HG02759 (cell line): Measurements from ENCODE around the gene DOP1A.
"Not testable (repeated sequence)": the region's sequence is repeated elsewhere in the genome, so short reads cannot be mapped to it uniquely, and the experiment has no call there.

Experiments
- ATAC-seq: cut with Tn5 transposase; IDR thresholded peaks from one replicate; pipeline ENCODE4 v1.9.1; 2021; ENCODE audit warnings: mild to moderate bottlenecking, moderate library complexity; ENCODE audit not compliant: unreplicated experiment

DOP1A gene

GRCh38 chr6:83152913-83153312 is 85.4 kb downstream of the DOP1A start:
- no peak for ATAC-seq

GRCh38 chr6:83153883-83154521 is 86.5 kb downstream of the DOP1A start:
- no peak for ATAC-seq

DNA sequence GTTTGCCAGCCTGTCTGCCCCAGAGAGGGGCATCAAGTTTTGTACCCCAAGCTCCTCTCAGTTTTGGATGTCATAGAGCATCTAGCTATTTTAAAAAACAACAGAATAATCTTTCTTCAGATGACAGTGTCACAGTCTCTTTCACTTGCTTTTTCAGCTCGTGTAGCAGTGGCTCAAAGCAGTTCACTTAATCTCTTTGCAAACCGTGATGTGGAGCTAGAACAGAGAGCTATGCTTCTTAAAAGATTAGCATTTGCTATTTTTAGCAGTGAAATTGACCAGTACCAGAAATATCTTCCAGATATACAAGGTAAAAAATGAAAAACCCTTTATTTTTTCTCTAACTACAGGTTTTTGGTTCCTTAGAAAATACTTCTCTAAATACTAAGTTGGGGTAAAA is 88.3 kb downstream of the DOP1A start:
- ATAC-seq, result no peak

DNA sequence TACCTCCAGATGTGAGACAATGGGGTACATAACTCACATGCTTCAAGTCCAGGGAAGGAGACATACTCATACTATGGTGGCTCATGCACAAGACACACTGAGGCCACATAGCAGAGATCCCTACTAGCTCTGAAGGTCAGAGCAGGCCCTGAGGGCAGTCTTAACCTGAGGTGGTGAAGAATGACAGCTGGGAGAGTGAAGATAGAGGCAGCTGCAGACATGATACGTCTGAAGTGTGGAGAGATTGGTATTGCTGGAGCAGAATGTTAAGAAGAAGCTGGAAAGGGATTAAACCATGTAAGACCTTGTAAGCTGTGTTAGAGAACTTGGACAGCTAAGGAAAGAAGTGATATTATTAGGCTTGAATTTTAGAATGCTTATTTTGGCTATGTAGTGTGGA is 92.7 kb downstream of the DOP1A start:
- no peak for ATAC-seq

GRCh38 chr6:83167726-83168278 is 100.3 kb downstream of the DOP1A start:
- ATAC-seq, result no peak

- ATAC-seq, result no peak
These were observed 101.1 kb downstream of the DOP1A start for GRCh38 chr6:83168556-83168955.

- no peak for ATAC-seq
These were observed 101.6 kb downstream of the DOP1A start for GRCh38 chr6:83169106-83169505.

DNA sequence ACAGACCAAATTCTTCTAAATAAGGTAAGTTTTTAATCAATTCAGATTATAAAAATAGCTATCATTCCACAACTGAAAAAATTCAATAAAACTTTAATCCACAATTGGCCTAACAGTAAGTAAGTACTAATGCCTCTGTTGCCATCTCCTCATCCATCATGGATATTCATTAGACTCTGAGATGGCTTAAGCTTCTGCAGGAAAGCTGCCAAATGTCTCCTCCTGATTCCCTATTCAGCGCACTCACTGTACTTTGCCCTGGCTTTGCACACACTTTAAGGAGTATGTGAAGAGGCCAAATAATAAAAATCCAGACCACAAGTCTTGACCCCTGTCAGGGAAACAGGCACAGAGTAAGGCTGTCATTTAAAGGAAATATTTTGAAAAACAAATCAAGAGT is 102.0 kb downstream of the DOP1A start:
- no peak for ATAC-seq

- no peak for ATAC-seq
These were observed 108.8 kb downstream of the DOP1A start for GRCh38 chr6:83176246-83176645.

GRCh38 chr6:83180426-83180950 is 113.0 kb downstream of the DOP1A start:
- ATAC-seq, result no peak

DNA sequence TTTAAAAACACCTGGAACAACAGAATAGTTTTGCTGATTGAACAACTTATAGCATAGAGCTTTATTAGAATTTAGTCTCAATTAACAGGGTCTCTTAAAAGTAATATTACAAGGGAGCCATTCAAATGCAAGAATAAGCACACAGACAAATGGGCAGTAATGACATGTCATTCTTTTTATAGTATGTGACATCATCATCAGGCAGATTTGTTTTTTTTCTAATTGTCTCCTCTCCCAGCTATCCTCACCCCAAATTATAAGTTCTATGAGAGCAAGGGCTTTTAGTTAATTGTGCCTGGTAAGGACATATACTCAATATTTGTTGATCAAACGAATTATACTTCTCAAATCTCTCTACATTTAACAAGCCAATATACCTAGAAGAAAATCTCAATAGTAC is 114.6 kb downstream of the DOP1A start:
- no peak for ATAC-seq

DNA sequence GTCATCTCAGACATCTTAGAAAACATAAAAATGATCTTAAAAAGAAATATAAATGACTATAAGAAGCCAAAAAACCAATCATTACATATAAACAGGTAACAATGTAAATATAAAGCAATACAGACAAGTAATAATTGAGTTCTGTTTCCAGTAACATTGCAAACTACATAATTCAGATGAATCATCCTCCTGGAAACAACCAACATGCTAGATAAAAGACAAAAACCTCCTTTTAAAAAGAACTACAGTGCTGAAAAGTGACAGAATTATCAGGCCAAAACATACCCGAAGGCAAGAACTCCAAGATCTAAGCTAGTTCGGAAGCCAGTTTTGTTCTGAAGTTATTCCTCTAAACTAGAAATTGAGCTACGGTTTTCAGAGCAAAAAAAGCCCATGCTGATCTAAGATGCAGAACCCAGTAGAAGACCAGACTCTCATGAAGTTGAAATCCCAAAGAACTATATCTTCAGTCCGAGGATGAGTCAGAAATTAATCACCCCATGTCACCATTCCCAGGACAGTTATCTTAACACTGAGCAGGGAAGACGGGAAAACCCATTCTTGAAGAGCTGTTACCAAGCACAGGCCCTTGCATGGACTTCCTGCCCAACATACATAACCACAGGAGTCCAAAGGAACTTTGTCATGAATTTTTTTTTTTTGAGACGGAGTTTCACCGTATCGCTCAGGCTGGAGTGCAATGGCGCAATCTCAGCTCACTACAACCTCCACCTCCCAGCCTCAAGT is 115.8 kb downstream of the DOP1A start:
- ATAC-seq, result no peak

GRCh38 chr6:83185096-83185495 is 117.6 kb downstream of the DOP1A start:
- ATAC-seq, result no peak

- no peak for ATAC-seq
These were observed 121.0 kb downstream of the DOP1A start for GRCh38 chr6:83188501-83188900.

GRCh38 chr6:83190626-83191025 is 123.2 kb downstream of the DOP1A start:
- ATAC-seq, result no peak

DNA sequence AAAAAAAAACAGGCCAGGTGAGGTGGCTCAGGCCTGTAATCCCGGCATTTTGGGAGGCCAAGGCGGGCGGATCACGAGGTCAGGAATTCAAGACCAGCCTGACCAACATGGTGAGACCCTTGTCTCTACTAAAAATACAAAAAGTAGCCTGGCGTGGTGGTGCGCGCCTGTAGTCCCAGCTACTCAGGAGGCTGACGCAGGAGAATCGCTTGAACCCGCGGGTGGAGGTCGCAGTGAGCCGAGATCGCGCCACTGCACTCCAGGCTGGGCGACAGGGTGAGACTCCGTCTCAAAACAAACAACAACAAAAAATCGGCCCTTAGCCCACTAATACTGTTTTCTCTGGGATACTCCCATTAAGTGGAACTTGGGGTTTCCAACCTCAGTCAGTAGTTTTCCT is 124.5 kb downstream of the DOP1A start:
- not testable (repeated sequence) for ATAC-seq

- no peak for ATAC-seq
These were observed 125.0 kb downstream of the DOP1A start for GRCh38 chr6:83192456-83192855.

GRCh38 chr6:83192871-83193746 is 125.6 kb downstream of the DOP1A start, which contains the start of the genes PGM3 and RWDD2A:
Gene PGM3 (minus strand): TSS chr6:83193265. CDS start chr6:83191012, 2,253 bp downstream.
Gene RWDD2A (plus strand): TSS chr6:83193357. CDS start chr6:83194452, 1,095 bp downstream.
- peak; percentile 97 for ATAC-seq

DNA sequence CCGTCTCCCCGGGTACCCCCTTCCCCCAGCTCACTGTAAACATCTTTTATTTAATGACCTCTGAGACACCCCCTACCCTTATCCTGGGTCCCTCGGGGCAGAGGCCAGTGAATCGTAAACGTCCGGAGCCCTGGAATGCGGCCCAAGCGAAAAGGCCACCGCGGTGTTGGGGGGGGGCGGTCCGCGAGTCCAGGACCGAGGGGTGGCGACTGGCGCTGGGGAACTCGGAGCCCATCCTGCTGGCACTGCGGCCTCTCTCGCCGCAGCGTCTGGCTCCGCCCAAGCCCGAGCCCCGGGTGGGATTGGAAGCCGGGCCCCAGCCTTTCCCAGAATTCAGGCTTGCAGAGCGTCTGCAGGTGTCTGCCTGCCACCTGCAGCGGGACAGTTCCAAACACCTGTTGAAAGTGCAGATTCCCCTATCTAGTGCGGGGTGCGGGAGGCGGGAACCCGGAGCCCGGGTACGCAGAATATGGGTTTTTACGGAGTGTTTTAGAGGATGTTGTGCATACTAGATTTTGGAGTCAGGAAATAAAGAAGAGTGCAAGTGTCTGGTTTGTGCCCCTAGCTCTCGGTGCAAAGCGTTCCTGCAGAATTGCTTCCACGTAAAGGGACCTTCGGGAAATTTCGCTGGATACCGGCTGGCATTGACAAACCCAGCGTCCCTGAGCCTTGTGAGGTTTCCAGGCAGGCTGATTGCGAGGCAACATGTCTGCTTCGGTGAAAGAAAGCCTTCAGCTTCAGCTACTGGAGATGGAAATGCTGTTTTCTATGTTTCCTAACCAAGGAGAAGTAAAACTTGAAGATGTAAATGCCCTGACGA is 126.5 kb downstream of the DOP1A start:
- ATAC-seq, result peak; percentile 22
